GM21528 (cell line): Measurements from ENCODE around the gene RBM26.
"Not testable (repeated sequence)": the region's sequence is repeated elsewhere in the genome, so short reads cannot be mapped to it uniquely, and the experiment has no call there.

Source experiments
- ATAC-seq: cut with Tn5 transposase; IDR thresholded peaks from one replicate; pipeline ENCODE4 v1.9.1; 2021; ENCODE audit warnings: mild to moderate bottlenecking, moderate library complexity; ENCODE audit not compliant: unreplicated experiment, low FRiP score

RBM26 gene

GRCh38 chr13:79389026-79389425 is 17.0 kb downstream of the RBM26 start:
- ATAC-seq: no peak

GRCh38 chr13:79387853-79388252 is 18.2 kb downstream of the RBM26 start:
- no peak for ATAC-seq

GRCh38 chr13:79386125-79386826 is 19.8 kb downstream of the RBM26 start:
- ATAC-seq: peak; percentile 18

- peak; percentile 94 for ATAC-seq
These were observed 20.4 kb downstream of the RBM26 start for GRCh38 chr13:79385694-79386093.

- ATAC-seq: no peak
These were observed 21.9 kb downstream of the RBM26 start for GRCh38 chr13:79384022-79384610.

- ATAC-seq: peak; percentile 54
These were observed 23.3 kb downstream of the RBM26 start for GRCh38 chr13:79382545-79383275.

GRCh38 chr13:79380997-79381396 is 25.1 kb downstream of the RBM26 start:
- ATAC-seq: no peak

GRCh38 chr13:79379274-79379673 is 26.8 kb downstream of the RBM26 start:
- no peak for ATAC-seq

GRCh38 chr13:79376843-79377242 is 29.2 kb downstream of the RBM26 start:
- no peak for ATAC-seq

GRCh38 chr13:79374578-79374977 is 31.5 kb downstream of the RBM26 start:
- ATAC-seq: no peak

GRCh38 chr13:79373916-79374315 is 32.1 kb downstream of the RBM26 start:
- ATAC-seq: no peak

- ATAC-seq: no peak
These were observed 36.8 kb downstream of the RBM26 start for GRCh38 chr13:79369226-79369625.

- no peak for ATAC-seq
These were observed 40.1 kb downstream of the RBM26 start for GRCh38 chr13:79365981-79366380.

- ATAC-seq: no peak
These were observed 44.8 kb downstream of the RBM26 start for GRCh38 chr13:79361299-79361698.

- peak; percentile 57 for ATAC-seq
These were observed 46.0 kb downstream of the RBM26 start for GRCh38 chr13:79360095-79360494.

- no peak for ATAC-seq
These were observed 47.0 kb downstream of the RBM26 start for GRCh38 chr13:79359064-79359463.

GRCh38 chr13:79354285-79354684 is 51.8 kb downstream of the RBM26 start:
- no peak for ATAC-seq

GRCh38 chr13:79353693-79354092 is 52.4 kb downstream of the RBM26 start:
- ATAC-seq: no peak

GRCh38 chr13:79352107-79352506 is 53.9 kb downstream of the RBM26 start:
- no peak for ATAC-seq

GRCh38 chr13:79349608-79350007 is 56.4 kb downstream of the RBM26 start:
- not testable (repeated sequence) for ATAC-seq

GRCh38 chr13:79349011-79349410 is 57.0 kb downstream of the RBM26 start:
- ATAC-seq: no peak
